ENCODE measurements around the gene AKT3.
"Not testable (repeated sequence)": the region's sequence is repeated elsewhere in the genome, so short reads cannot be mapped to it uniquely, and the experiment has no call there.

Gene AKT3

DNA sequence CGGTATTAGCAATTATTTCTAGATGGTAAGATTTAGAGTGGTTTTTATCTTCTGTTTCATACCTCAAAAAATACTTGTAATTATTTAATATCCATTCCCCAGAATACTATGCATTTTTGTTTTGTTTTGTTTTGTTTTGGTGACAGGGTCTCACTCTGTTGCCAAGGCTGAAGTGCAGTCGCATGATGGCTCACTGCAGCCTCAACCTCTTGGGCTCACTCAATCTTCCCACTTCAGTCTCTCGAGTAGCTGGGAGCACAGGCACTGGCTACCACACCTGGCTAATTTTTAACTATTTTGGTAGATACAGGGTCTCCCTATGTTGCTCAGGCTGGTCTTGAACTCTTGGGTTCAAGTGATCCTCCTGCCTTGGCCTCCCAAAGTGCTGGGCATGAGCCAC, 252.7 kb downstream of the AKT3 start:
- DNase-seq (ENCODE audit: low spot score): no peak

DNA sequence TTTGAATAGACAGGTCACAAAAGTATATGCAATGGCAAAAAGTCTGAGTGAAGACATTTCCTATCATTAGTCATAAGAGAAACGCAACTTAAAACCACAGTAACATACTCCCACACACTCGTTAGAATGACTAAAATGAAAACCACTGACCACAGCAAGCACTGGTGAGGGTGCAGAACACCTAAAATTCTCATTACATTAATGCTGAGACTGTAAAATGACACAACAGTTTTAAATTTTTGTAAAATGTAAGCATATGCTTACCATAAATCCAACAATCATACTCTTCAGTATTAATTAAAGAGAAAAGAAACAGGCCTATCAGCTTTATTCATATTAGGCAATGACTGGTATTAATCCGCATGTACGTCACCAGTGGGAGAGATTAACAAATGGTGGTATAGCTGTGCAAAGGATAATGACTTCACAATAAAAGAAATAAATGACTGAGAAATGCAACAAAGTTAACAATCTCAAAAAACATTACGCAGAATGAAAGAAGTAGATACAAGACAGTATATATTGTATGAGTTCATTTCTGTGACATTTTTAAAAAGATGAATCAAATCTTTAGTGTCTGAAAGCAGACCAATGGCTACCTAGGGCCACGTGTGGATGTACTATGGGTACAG, 253.5 kb downstream of the AKT3 start:
- DNase-seq (ENCODE audit: low spot score): no peak

DNA sequence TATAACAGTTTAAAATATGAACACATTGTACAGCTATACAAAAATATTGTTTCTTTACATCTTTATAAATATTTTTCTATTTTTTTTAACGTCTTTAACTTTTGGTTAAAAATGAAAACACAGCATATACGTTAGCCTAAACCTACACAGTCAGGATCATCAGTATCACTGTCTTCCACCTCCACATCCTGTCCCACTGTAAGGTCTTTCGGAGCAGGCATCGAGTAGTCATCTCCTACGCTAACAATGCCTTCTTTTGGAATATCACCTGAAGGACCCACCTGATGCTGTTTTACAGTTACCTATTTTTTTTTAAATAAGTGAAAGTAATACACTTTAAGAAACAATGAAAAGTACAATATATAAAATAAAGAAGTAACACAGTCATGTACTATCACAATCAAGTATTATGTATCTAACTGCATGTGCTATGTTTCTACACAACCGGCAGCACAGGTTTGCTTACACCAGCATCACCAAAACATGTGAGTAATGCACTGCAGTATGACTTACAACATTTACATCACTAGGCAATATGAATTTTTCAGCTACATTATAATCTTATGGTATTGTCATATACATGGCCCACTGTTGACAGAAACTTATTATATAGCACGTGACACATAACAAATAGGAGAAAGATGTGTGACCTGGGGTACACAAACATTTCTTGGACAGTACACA, 254.4 kb downstream of the AKT3 start:
- DNase-seq (ENCODE audit: low spot score): no peak

DNA sequence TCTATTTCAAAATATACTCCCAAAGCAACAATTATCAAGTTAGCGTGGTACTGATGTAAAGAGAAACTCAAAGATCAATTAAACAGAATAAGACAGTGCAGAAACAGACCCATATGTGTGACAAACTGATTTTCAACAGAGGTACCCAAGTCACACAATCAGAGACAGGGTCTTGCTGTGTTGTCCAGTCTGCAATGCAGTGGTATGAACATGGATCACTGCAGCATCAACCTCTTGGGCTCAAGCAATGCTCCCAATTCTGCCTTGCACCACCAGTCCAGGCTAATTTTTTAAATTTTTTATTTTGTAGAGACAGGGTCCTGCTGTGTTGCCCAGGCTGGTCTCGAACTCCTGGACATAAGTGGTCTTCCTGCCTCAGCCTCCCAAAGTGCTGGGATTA, 255.6 kb downstream of the AKT3 start:
- no peak for DNase-seq (ENCODE audit: low spot score)

DNA sequence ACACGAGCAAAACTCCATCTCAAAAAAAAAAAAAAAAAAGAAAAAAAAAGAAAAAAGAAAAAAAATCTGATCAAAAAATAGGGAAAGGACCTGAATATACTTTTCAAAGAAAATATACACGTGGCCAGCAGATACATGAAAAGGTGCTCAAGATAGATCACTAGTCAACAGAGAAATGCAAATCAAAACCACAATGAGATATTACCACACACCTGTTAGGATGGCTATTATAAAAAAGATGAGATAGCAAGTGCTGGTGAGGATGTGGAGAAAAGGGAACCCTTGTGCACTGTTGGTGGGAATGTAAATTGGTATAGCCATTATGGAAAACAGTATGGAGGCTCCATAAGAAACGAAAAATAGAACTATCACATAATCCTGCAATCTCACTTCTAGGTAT, 260.8 kb downstream of the AKT3 start:
- not testable (repeated sequence) for DNase-seq (ENCODE audit: low spot score)

DNA sequence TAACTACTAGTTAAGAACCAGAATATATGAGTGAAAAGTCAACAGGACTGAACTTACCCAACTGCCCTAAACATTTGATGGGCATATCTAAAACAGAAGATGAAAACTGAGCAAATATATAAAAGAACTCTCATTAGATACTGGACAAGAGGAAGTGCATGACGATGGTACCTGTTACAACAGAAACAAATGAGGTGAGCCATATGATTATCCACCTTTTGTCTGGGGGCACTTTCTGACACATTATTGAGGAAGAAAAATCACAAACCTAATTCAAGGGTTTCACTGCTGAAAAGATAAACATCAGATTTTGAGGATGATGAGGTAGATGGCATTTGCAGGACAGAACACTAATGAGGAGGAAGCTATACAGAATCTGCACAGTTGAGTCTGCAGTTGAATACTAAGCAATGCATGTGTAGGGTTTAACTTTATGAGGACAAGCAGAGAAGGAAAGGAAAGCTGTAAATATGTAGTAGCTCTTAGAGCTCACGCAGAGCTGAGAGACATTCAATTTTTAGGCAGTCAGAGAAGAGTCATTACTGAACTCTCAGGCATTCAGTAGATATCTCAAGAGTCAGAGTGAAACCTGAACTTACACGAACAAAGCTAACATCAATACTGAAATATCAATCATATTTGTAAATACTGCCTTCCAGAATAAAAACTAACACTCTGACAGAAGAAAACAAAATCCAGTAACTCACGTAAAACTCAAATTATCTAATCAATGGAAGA, 262.1 kb downstream of the AKT3 start:
- DNase-seq (ENCODE audit: low spot score): no peak

DNA sequence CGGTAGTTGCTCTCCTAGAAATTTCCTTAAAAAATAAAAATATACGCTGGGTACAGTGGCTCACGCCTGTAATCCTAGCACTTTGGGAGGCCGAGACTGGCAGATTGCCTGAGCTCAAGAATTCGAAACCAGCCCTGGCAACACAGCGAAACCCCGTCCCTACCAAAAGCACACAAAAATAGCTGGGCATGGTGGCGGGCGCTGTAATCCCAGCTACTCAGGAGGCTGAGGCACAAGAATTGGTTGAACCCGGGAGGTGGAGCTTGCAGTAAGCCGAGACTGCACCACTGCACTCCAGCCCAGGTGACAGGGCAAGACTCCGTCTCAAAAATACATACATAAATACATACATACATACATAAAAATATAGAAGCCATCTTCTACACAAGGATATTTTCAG, 262.8 kb downstream of the AKT3 start:
- no peak for DNase-seq (ENCODE audit: low spot score)

DNA sequence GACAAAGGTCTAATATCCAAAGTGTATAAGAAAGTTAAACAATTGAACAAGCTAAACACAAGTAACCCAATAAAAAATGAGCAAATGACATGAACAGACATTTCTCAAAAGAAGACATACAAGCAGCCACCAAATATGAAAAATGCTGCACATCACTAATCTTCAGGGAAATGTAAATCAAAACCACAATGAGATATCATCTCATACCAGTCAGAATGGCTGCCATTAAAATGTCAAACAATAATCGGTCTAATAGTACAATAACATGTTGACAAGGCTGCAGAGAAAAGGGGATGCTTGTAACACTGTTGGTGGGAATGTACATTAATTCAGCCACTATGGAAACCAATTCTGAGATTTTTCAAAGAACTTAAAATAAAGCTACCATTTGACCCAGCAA, 264.1 kb downstream of the AKT3 start:
- no peak for DNase-seq (ENCODE audit: low spot score)

DNA sequence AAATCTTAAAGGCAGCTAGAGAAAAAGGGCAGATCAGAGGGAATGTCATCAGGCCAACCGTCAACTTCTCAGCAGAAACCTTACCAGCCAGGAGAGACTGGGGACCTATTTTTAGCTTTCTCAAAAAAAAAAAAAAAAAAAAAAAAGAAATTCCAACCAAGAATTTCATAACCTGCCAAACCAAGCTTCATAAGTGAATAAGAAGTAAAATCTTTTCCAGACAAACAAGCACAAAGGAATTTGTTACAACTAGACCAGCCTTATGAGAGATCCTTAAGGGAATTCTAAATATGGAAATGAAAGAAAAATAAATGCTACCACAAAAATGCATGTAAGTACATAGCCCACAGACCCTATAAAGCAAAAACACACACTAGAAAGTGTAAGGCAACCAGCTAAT, 267.7 kb downstream of the AKT3 start:
- no peak for DNase-seq (ENCODE audit: low spot score)

DNA sequence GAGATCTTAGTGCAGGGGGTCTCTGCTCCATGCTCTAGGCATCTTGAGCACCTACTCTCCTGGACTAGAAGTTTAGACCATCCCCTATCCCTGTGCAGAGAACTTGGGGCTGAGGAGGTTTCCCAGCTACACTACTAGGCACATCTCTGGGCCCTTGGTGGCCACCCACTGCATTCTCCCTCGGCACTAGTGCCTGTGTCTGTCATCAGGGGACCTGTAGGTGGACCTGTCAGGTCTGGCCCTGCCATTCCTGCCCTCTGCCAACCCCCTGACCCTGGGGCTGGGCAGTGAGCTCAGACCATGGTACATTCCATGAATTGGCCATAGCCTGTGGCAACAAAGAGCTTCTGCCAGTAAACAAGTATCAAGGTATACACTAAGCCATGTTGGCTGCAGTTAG, 269.1 kb downstream of the AKT3 start:
- no peak for DNase-seq (ENCODE audit: low spot score)

DNA sequence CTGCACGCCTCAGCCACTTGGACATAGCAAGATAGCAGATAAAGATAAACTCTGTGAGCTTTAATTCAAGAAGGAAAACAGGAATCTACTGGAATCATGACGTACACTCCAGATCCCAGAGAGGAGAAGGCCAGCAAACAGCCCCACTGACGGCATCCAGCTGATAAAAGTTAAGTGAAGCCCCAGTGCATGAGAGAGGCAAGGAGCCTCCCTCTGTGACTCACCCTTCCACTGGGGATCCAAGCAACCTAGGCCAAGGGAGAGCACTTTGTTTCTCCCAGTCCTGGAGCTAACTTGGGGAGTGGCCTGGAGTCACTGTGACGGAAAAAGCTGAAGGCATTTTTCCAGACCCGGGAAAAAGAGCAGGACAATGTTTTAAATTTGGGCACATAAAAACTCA, 270.0 kb downstream of the AKT3 start:
- DNase-seq (ENCODE audit: low spot score): no peak

DNA sequence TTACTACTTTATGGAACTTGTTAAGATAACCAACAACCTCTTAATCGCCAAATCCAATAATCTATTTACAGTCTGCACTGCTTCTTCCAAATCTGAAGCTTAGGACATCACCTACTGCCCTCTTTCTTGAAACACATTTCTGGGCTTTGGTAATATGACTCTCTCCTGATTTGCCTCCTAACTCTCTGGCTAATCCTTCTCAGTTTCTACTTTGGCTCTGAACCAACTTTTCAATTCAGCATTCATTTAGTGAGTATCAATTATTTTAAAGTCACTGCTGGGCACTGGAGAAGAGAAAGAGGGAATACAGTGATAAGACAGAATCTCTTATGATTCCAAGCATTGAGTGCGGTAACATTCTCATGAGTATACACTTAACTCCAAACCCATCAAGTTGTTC, 275.0 kb downstream of the AKT3 start:
- DNase-seq (ENCODE audit: low spot score): no peak

DNA sequence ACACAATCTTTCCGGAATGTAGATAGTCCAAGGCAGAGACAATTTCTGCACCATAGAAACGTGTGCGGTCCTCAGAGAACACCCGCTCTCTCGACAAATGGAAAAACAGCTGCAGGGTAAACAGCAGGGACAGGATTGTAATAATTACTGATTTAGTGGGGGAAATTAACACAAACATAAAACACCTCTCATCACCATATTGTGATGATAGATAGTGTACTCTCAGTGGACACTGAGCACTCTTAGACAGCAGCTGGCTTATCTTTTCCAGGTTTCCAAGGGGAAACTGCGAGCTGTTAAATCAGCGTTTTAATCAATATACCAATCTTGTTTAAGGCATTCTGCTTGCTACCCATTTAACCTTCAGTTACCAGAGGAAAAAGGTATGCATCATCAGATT, 277.1 kb downstream of the AKT3 start:
- no peak for DNase-seq (ENCODE audit: low spot score)

DNA sequence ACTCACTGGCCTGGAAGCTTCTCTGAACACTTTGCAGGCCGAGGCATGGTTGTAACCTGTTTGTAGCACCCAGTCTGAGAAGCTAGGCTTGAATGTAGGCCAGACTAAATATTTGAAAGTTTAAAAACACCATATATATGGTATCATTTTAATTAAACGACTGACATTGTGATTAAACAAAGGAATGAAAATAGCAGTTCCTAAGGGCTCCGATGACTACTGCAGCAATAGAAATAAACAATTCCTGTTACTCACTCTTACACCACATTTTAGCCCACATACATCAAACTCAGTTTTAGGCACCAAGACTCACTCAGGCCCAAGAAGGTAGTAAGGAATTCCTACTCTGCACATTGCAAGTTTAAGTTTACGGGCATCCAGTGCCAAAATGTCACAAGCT, 281.2 kb downstream of the AKT3 start:
- DNase-seq (ENCODE audit: low spot score): no peak

DNA sequence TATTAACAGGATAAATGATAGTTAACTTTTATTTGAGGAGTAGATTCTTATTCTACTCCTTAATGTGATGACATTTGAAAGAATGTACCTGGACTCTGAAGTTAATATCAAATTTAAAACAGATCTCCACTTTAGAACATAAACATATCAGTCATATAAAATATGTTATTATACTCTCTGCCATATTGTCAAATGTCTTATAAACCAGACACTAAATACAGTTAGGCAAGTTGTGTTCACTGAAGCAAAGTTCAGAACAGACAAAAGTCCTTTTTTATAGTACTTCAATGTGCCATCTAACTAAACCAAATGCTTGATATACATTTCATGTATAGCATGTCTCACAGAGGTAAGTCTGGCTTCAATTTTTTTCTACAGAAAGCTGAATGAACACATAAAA, 285.2 kb downstream of the AKT3 start:
- no peak for DNase-seq (ENCODE audit: low spot score)

DNA sequence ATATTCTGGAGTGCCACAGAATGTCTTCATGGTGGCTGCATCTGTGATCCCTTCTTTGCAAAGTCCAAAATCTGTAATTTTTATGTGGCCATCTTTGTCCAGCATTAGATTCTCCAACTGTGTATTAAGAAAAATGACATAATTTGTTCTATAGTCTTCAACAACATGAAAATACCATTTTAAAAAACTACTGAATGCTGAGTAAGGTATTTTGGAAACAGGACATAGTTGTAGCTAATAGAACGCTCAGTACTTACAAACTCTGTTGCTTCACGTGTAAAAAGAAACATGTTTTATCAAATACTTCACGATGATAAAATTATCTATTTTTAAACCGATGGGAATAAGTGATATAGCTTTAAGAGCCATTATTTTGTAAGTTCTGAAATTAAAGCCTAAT, 286.3 kb downstream of the AKT3 start:
- DNase-seq (ENCODE audit: low spot score): no peak

DNA sequence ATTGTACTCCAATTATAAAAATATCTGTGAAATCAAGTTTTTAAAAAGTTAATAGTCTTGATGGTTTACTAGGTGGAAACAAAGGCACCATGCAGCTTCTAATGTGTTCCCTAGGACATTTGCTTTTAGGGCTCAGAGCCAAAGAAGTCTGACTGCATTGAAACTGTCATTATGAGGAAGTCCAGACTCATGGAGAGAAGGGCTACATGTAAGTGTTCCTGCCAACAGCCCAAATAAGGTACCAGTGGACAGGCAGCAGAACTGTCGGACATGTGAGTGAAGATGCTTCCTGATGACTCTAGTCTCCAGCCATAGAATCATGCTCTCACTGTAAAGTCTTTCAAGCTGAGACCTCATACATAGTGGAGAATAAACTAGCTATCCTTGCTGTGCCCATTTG, 287.6 kb downstream of the AKT3 start:
- no peak for DNase-seq (ENCODE audit: low spot score)

DNA sequence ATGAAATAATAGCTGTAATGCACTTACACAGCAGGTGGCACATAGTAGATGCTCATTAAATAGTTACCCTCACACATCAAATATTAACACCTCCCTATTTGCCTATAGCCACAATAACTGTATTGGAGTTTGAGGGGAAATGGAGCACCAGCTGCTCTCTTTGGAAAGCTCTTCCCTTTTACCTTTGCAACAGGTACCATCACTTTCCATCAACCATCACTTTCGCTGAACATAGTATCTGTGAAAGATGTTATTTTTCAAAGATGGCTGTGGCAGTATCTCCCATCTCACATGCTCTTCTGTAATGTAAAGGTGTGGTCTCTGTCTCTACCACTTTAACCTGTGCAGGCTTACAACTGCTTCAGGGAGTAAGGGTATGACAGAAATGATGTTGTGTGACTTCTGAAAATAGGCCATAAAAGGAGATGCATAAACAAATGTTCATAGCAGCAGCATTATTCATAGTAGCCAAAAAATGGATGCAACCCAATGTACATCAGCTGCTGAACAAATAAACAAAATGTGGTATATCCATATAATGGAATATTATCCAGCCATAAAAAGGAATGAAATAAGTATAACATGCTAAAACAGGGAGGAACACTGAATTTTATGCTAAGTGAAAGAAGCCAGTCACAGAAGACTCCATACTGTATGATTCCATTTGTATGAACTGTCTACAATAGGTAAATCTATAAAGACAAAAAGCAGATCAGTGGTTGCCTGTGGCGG, 288.3 kb downstream of the AKT3 start:
- DNase-seq (ENCODE audit: low spot score): no peak

DNA sequence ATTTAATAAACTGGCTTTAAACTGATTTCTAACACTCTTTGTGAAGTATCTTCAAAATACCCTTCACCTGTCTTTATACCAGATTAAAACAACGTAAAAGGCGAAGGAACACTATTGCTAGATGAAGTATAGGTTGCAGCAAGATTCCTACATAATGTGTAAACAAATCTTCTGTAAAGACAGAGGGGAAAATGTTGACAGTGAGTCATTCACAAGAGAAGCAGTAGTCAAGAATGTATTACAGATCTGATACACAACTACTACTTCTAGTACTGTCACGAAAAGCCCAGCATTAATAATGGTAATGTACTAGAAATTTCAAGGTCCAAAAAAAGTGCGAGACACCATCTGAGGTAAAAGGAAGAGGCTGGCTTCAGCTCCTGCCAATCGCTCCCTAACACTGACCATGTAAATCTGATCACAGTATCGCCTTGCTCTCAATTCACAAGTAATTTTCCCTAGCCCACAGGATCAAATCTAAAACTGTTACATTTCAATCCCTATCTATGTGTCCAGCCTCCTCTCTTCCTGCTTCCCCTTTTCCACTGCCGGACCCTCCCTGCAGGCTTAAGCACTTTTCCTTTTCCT, 290.4 kb downstream of the AKT3 start:
- DNase-seq (ENCODE audit: low spot score): no peak

DNA sequence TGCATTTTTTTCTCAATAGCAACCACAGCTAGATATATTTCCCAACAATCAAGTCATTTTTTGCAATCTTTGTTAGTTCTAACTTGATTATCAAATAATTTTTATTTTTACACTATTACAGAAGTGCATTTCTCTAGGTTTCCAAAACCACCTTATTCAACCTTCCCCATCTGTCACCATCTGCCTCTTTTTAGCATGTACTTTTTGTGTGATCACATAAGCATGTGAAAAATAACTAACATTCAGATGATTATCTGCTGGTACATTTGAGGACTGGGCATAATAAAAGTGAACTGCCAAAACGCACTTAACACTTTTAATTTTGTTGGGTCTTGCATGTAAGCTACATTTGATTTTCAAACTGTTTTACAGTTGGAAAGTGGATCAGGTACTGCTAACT, 291.5 kb downstream of the AKT3 start:
- DNase-seq (ENCODE audit: low spot score): no peak

DNA sequence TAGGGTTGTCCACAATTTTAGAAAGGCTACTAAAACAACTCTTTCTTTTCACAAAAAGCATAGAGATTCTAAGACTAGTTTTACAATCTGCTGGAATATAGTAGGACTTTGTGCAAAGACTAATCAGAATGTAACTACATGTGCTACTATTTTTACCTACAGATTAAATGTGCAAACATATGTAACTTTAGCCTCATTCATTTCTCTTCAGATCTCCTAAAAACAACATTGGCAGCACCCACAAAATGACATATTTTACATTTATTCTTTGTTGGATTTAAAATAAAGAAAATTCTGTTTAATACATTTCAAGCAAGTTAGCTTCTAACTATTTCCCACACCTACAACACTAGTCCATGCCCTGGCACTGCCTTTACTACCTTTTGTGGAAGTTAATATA, 292.2 kb downstream of the AKT3 start:
- DNase-seq (ENCODE audit: low spot score): no peak

DNA sequence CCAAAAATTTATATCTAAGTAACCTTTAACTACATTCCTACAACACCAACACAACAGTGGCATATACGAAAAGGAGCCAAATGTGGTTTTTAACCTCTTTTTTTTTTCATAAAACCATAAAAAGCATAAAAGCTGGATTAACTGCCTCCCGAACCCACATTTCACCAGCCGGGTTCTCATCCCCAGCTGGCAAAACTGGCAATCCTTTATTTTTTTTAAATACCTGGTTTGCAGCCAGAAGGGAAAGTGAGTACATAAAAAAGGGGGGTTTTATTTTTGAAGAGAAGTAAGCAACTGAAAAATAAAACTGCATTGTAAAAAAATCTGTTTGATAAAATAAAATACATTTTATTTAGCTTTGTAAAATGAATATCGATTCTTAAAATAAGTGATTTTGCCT, 295.4 kb downstream of the AKT3 start:
- no peak for DNase-seq (ENCODE audit: low spot score)

DNA sequence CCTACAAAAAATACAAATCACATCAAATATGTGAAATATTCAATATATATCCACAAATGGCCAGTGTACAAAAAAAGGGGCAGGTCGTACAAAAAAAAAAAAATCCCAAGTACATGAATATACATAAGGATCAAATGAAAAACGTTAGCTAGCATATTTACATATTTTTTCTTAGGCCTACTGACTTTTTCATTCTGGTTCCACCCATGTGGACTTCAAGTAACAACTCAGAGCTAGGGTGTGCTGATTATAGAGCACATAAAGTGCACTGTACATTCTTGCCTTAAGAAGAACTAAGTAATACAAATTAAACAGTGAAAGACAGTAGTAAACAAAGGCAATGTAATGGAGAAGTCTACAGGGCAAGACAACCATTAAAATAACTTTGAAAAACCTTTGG, 297.0 kb downstream of the AKT3 start:
- no peak for DNase-seq (ENCODE audit: low spot score)
